Common myeloid progenitor, CD34-positive (primary cell): ENCODE measurements around the gene LRRN3.

Source experiments
- CTCF ChIA-PET: fragments of 350-600 bp; sonication (Branson Sonifier 250); formaldehyde crosslinking; loops from one replicate; lab custom pipeline; 2021; ENCODE audit warnings: antibody characterized with exemption; lab: Charles Lee
- POLR2A ChIA-PET: fragments of 350-600 bp; sonication (Branson Sonifier 250); formaldehyde crosslinking; loops from one replicate; lab custom pipeline; 2021; ENCODE audit warnings: antibody characterized with exemption; lab: Charles Lee
- DNase-seq, 3 donors: peaks; one replicate each; pipeline versions ENCODE4 v3.0.0 to v3.0.0-alpha.2; 2013
- H3K27ac ChIP-seq, 2 experiments: 1 replicate in 1 of 2; 2 replicates in 1 of 2; pipeline ENCODE4 v1.7.0; 2013; ENCODE audit warnings: inconsistent platforms in 2 of 2, low read length in 2 of 2, mild to moderate bottlenecking in 2 of 2, low read depth in 1 of 2, moderate library complexity in 1 of 2; ENCODE audit not compliant: severe bottlenecking in 2 of 2, insufficient read depth in 1 of 2, poor library complexity in 1 of 2
- H3K27me3 ChIP-seq, 5 experiments: replicated peaks in 2 of 5; 1 replicate in 3 of 5; 2 replicates in 2 of 5; pipeline versions ENCODE4 v1.6.1 to v1.7.0; 2013; ENCODE audit warnings: low read length in 4 of 5, mild to moderate bottlenecking in 2 of 5, moderate library complexity in 2 of 5, inconsistent platforms in 1 of 5; ENCODE audit not compliant: insufficient read depth in 5 of 5, control insufficient read depth in 4 of 5
- H3K36me3 ChIP-seq, 4 experiments: 1 replicate in 2 of 4; 2 replicates in 2 of 4; pipeline versions ENCODE4 v1.6.1 to v1.7.0; 2013; ENCODE audit warnings: low read length in 3 of 4, control low read depth in 1 of 4, mild to moderate bottlenecking in 1 of 4; ENCODE audit not compliant: control insufficient read depth in 4 of 4, insufficient read depth in 4 of 4
- H3K4me1 ChIP-seq, 4 experiments: 1 replicate in 3 of 4; 2 replicates in 1 of 4; pipeline versions ENCODE4 v1.6.1 to v1.7.1; 2013; ENCODE audit warnings: low read length in 3 of 4, mild to moderate bottlenecking in 3 of 4, control low read depth in 1 of 4, inconsistent platforms in 1 of 4, moderate library complexity in 1 of 4; ENCODE audit not compliant: control insufficient read depth in 4 of 4, insufficient read depth in 4 of 4; ENCODE audit errors: control extremely low read depth in 1 of 4
- H3K4me3 ChIP-seq, 7 experiments: 1 replicate in 4 of 7; 2 replicates in 3 of 7; pipeline versions ENCODE4 v1.5.1 to v1.7.0; 2013; ENCODE audit warnings: mild to moderate bottlenecking in 7 of 7, low read length in 6 of 7, moderate library complexity in 6 of 7, inconsistent platforms in 2 of 7, low read depth in 2 of 7, control low read depth in 1 of 7; ENCODE audit not compliant: insufficient read depth in 4 of 7, control insufficient read depth in 1 of 7; ENCODE audit errors: extremely low read depth in 1 of 7
- H3K9me3 ChIP-seq, 5 experiments: 1 replicate in 4 of 5; 2 replicates in 1 of 5; pipeline versions ENCODE4 v1.6.1 to v1.7.1; 2013; ENCODE audit warnings: low read length in 4 of 5, mild to moderate bottlenecking in 2 of 5, inconsistent platforms in 1 of 5, low read depth in 1 of 5, moderate library complexity in 1 of 5; ENCODE audit not compliant: control insufficient read depth in 4 of 5, insufficient read depth in 2 of 5; ENCODE audit errors: control extremely low read depth in 1 of 5
- WGBS: methylation state at CpG from one replicate; pipeline ENCODE4 v1.1.5; 2013; ENCODE audit not compliant: insufficient coverage; 5-methylcytosine and 5-hydroxymethylcytosine counted together

Gene LRRN3

DNA sequence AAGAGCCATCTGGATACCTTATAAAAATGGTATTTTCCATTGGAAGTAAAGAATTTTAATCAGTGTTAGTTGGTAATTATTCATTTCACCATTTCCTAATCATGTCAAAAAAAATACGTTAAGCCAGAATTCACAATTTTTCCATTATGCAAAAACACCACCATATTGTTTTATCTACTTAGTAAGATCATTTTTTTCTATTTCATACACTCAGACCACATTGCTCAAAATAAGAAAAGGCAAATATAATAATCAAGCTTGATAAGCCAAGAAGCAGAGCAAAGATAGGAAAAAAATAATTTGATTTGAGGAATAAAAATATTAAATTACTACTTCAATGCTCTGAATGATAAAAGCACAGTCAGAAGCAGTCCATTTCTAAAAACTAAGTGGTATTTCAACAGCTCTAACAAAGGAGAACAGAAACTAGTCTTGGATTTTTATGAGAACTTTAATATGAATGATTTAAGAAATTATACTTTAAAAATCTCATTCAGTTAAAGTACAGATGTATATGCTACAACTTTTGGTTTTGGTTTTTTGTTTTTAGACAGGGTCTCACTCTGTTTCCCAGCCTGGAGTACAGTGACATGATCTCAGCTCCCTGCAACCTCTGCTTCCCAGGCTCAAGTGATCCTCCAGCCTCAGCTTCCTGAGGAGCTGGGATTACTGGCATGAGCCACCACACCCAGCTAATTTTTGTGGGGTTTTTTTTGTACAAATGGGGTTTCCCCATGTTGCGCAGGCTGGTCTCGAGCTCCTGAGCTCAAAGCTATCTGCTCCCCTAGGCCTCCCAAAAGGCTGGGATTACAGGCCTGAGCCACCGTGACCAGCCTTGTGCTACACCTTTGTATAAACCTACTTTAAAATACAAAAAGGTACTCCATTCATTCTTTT, 46.6 kb downstream of the LRRN3 start:
- ChIA-PET CTCF (interaction anchor here (0.8 to 1.8 kb wide), 3 partner anchors 12 to 92 kb away, joined by 3 to 4 read pairs (median 3); no protein-coding TSS in a partner anchor), POLR2A (no interaction called here)
- H3K4me1 ChIP-seq, result peaks cover 6 to 25% (median 16%) of the 10 kb centered on the region in 4 experiments
- H3K27ac ChIP-seq, result peak overlapping the region; percentile 52 to 72
- 43% methylated on average over 2 of the region's 4 CpGs for WGBS
- no peaks in the 10 kb centered on the region for H3K27me3 ChIP-seq
- DNase-seq, result peak; percentile 3 to 60 (median 50)
- peak overlapping the region in 2 of 7 experiments; percentile 16 to 53 for H3K4me3 ChIP-seq
- H3K36me3 ChIP-seq, result no peaks in the 10 kb centered on the region
- H3K9me3 ChIP-seq, result no peaks in the 10 kb centered on the region

GRCh38 chr7:111138193-111138569, 47.3 kb downstream of the LRRN3 start:
- Histone ChIP-seq H3K27ac (peak overlapping the region; percentile 52 to 72), H3K9me3 (no peaks in the 10 kb centered on the region), H3K36me3 (no peaks in the 10 kb centered on the region), H3K4me1 (peaks cover 6 to 25% (median 16%) of the 10 kb centered on the region in 4 experiments), H3K27me3 (no peaks in the 10 kb centered on the region), H3K4me3 (peak overlapping the region in 2 of 7 experiments; percentile 16 to 53)
- DNase-seq, result peak; percentile 76 to 95 (median 93)
- POLR2A ChIA-PET, result interaction anchor here (0.8 kb wide), 1 partner anchor 39 kb away, joined by 4 read pairs; no protein-coding TSS in a partner anchor
- CTCF ChIA-PET, result interaction anchor here (0.8 to 1.8 kb wide), 3 partner anchors 12 to 92 kb away, joined by 3 to 4 read pairs (median 3); no protein-coding TSS in a partner anchor
- 0% methylated on average over 1 of the region's 2 CpGs for WGBS

- no peaks in the 10 kb centered on the region for H3K9me3 ChIP-seq
- H3K27ac ChIP-seq, result peak overlapping the region; percentile 52 to 72
- DNase-seq, result no peak
- H3K36me3 ChIP-seq, result no peaks in the 10 kb centered on the region
- peak overlapping the region in 1 of 7 experiments; percentile 53 for H3K4me3 ChIP-seq
- POLR2A ChIA-PET, result interaction anchor here (0.8 kb wide), 1 partner anchor 40 kb away, joined by 4 read pairs; no protein-coding TSS in a partner anchor
- H3K27me3 ChIP-seq, result no peaks in the 10 kb centered on the region
- peaks cover 6 to 25% (median 16%) of the 10 kb centered on the region in 4 experiments for H3K4me1 ChIP-seq
- CTCF ChIA-PET, result interaction anchor here (0.8 to 1.8 kb wide), 3 partner anchors 13 to 91 kb away, joined by 3 to 4 read pairs (median 3); no protein-coding TSS in a partner anchor
Observed at GRCh38 chr7:111138586-111138985, 47.7 kb downstream of the LRRN3 start.

DNA sequence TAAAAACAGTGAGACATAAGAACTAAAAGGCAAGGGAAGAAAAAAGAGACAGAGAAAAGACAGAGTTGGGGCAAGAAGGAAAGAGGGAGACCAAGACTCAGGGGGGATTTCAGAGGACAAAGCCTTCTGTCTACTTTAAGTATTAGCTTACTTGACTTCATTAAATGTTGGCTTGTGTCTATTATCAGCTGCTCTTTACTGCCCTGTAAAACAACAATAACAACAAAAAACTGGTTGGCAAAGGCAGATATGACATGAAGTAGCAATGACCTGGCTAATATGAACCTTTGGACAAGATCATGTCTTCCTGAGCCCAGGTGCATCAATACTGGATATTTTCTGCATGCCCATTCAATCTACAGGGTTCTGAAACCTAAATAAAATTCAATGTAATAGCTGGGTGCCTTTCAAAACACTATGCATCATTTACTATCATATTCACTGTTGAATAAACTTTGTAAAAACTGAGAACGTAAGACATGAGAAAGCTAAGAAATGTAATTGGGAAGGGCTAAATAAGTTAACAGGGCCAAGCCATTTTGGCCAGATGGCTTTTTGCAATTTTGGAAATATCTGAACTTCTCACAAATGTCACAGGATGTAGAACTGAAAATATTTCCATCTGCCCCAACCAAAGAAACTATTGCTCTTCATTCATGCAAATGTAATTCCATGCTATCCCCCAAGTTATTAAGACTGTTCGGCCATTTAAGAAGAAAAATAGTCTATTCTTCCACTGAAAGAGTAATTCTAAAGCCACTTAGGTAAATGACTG, 49.4 kb downstream of the LRRN3 start:
- H3K27me3 ChIP-seq, result no peaks in the 10 kb centered on the region
- WGBS, result no CpG with 5 or more reads among the region's 2 CpGs
- no peak overlapping the region for H3K27ac ChIP-seq
- H3K4me1 ChIP-seq, result peaks cover 6 to 26% (median 18%) of the 10 kb centered on the region in 4 experiments
- no peak overlapping the region for H3K4me3 ChIP-seq
- ChIA-PET CTCF (no interaction called here), POLR2A (no interaction called here)
- no peaks in the 10 kb centered on the region for H3K36me3 ChIP-seq
- H3K9me3 ChIP-seq, result no peaks in the 10 kb centered on the region
- DNase-seq, result no peak

GRCh38 chr7:111145472-111145871, 54.5 kb downstream of the LRRN3 start:
- CTCF ChIA-PET, result no interaction called here
- DNase-seq, result no peak
- Histone ChIP-seq H3K27me3 (no peaks in the 10 kb centered on the region), H3K36me3 (no peaks in the 10 kb centered on the region), H3K27ac (no peak overlapping the region), H3K9me3 (no peaks in the 10 kb centered on the region), H3K4me3 (no peak overlapping the region), H3K4me1 (peaks cover 0 to 5% (median 0%) of the 10 kb centered on the region in 4 experiments)
- POLR2A ChIA-PET, result no interaction called here
- WGBS, result no CpG with 5 or more reads among the region's 2 CpGs

DNA sequence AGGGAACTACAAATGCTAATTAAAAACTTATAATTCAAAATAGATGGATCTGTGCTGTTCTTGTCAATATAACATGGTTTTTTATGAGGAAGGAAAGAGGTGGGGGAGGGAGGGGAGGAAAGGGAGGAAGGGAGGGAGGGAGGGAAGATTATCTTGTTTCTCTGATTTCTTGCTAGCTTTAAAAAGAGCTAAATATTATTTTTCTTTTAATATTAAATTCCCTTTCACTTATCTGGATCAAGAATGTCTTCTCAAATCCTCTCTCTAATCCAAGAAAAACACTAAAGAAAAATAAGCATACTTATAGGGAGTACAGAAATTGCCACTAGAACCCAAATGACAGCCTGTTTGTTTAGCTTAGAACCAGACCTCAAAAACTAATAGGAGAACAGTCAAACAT, 55.2 kb downstream of the LRRN3 start:
- ChIA-PET CTCF (no interaction called here), POLR2A (no interaction called here)

More for the DNA sequence above, 55.2 kb downstream of the LRRN3 start:
- Histone ChIP-seq H3K4me1 (peaks cover 0 to 5% (median 0%) of the 10 kb centered on the region in 4 experiments), H3K27me3 (no peaks in the 10 kb centered on the region), H3K27ac (no peak overlapping the region), H3K36me3 (no peaks in the 10 kb centered on the region), H3K9me3 (no peaks in the 10 kb centered on the region), H3K4me3 (no peak overlapping the region)
- no peak for DNase-seq
